ENCODE results near the gene TEX38. TPM values are rescaled to one million over a fixed set of nuclear protein-coding genes. Genes with fewer than 3 reads are reported as not detected.
A peak's percentile ranks its signal among the peaks of the same experiment; 100 is the strongest.
"Not testable (repeated sequence)": the region's sequence is repeated elsewhere in the genome, so short reads cannot be mapped to it uniquely, and the experiment has no call there.

Gene TEX38
- total RNA-seq, 4 donors from 2014 or later: not detected

DNA sequence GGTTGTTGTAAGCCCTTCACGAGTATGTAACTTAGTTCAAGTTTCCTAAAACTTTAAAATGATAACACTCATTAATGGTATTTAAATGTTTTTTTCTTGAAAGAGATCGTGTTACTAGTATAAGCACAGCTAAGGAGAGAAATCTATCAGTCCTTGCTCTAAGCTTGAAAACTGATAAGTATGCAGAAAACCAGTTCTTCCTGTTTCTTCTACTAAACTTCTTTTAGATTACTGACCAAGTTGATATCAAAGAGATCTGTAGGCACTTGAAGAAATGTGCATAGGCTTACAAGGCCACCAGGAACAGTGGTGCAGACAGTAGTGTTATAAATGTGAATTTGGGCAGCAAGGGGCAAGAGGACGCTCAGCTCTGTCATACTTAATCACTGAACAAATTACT is 43.3 kb downstream of the TEX38 start:
- H3K4me3 ChIP-seq: no peak overlapping the region
- H3K36me3 ChIP-seq: peaks cover 0 to 34% (median 0%) of the 10 kb centered on the region in 3 donors
- peaks cover 9 to 26% (median 19%) of the 10 kb centered on the region in 4 donors for H3K4me1 ChIP-seq
- no peaks in the 10 kb centered on the region for H3K27me3 ChIP-seq
- DNase-seq: no peak
- TF ChIP-seq, protein P1, sequence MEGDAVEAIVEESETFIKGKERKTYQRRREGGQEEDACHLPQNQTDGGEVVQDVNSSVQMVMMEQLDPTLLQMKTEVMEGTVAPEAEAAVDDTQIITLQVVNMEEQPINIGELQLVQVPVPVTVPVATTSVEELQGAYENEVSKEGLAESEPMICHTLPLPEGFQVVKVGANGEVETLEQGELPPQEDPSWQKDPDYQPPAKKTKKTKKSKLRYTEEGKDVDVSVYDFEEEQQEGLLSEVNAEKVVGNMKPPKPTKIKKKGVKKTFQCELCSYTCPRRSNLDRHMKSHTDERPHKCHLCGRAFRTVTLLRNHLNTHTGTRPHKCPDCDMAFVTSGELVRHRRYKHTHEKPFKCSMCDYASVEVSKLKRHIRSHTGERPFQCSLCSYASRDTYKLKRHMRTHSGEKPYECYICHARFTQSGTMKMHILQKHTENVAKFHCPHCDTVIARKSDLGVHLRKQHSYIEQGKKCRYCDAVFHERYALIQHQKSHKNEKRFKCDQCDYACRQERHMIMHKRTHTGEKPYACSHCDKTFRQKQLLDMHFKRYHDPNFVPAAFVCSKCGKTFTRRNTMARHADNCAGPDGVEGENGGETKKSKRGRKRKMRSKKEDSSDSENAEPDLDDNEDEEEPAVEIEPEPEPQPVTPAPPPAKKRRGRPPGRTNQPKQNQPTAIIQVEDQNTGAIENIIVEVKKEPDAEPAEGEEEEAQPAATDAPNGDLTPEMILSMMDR (IDR thresholded peaks at IDR 0.05): no peak
- TF ChIP-seq POLR2A (IDR thresholded peaks at IDR 0.05): no peak
- H3K9me3 ChIP-seq: no peaks in the 10 kb centered on the region
- H3K27ac ChIP-seq: no peak overlapping the region

DNA sequence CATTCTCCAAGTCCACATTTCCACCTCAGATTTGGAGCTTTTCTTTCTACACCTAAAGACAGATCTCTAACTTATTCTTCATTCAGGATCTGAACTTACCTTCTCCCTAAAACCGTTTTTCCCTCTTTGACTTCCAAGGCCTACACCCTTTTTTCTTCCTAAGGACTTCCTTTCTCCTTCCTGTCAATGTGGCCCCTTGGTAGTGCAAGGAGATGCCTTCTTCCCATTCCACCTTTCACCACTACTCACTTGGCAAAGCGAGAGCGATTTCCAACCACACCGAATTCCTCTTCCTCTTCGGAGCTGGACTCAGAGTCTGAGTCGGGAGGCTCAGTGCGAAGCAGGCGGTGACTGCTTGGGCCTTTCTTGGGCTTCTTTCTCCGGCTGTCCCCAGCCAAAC is 46.0 kb downstream of the TEX38 start:
- H3K9me3 ChIP-seq: no peaks in the 10 kb centered on the region
- H3K4me3 ChIP-seq: peak overlapping the region; percentile 92 to 99 (median 96)
- TF ChIP-seq, protein P1 (IDR thresholded peaks at IDR 0.05): no peak
- TF ChIP-seq POLR2A (IDR thresholded peaks at IDR 0.05): no peak
- H3K27ac ChIP-seq: no peak overlapping the region
- H3K36me3 ChIP-seq: peaks cover 0 to 23% (median 0%) of the 10 kb centered on the region in 3 donors
- DNase-seq: no peak
- peaks cover 9 to 26% (median 18%) of the 10 kb centered on the region in 4 donors for H3K4me1 ChIP-seq
- no peaks in the 10 kb centered on the region for H3K27me3 ChIP-seq

DNA sequence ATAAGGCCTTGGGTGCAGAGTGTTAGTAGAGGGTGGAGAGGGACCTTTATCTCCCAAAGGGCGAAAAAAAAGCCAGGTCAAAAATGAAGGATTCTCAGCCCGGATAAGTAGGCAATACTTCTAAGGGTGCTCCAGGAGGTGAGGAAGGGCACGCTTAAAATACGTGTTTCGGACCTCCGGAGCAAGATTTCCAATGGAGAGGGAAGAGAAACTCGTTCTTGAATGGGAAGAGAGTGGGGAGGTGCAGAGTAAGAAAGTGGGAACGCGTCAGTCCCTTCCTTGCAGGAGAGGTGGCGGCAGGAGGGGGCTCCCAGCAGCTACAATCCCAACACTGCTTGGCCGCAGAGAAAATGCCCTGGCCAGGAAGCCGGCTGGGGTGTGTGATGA is 46.7 kb downstream of the TEX38 start:
- no peaks in the 10 kb centered on the region for H3K9me3 ChIP-seq
- peak overlapping the region; percentile 92 to 99 (median 96) for H3K4me3 ChIP-seq
- H3K36me3 ChIP-seq: peaks cover 0 to 17% (median 0%) of the 10 kb centered on the region in 3 donors
- TF ChIP-seq, protein P1 (IDR thresholded peaks at IDR 0.05): no peak
- TF ChIP-seq POLR2A (IDR thresholded peaks at IDR 0.05): no peak
- no peaks in the 10 kb centered on the region for H3K27me3 ChIP-seq
- peak overlapping the region; percentile 84 to 96 (median 88) for H3K27ac ChIP-seq
- peaks cover 9 to 26% (median 18%) of the 10 kb centered on the region in 4 donors for H3K4me1 ChIP-seq
- no peak for DNase-seq

DNA sequence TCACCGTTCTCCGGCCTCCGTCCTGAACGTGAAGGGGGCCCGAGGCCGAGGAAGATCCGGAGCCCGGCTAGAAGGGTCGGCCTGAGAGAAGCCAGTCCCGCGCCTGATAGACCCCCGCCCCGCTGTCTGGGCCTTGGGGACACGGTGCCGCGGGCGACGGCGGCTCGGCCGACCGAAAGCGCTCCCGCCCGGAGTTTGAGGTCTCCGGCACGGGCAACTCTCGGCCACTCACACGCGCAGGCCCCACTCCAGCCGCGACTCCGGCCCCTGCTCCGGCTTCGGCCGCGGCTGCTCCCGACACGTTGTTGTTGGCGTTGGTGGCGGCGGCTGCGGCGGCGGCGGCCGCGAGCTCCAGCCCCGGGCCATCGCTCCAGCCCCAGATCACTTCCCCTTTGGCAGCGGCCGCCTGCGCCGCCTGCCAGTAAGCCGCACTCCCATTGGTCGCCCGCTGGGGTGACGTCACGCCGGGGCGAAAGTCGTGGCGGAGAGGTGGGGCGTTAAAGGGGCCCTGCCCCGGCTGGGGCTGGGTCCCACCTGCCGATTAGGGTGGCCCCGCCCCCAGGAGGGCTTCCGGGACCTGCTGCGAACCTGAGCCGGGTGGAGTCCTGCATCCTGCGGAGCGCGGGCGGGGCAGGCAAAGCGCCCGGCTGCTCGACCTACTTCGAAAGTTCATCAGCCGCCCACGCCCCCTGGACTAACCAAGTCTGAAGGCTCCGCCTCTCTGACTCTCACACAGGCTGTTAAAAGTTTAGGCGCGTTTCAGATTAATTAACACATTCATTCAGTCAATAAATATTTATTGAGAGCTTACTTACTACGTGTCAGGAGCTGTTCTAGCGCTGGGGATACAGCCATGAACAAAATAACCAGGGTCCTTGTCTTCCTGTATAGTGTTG is 47.3 kb downstream of the TEX38 start, which contains the start of gene EFCAB14:
Gene EFCAB14 (minus strand): TSS at position 388 of the 896 bp plus-strand sequence. CDS start 1,027 bp downstream, outside the sequence.
- TF ChIP-seq, protein P1 (IDR thresholded peaks at IDR 0.05): peak in 1 of 6 experiments; percentile 16
- TF ChIP-seq POLR2A (IDR thresholded peaks at IDR 0.05): peak; percentile 89 to 93
- H3K4me3 ChIP-seq: peak within 1 kb of the TSS; percentile 92 to 99 (median 96)
- no peaks in the 10 kb centered on the region for H3K27me3 ChIP-seq
- H3K36me3 ChIP-seq: peaks cover 0 to 16% (median 0%) of the 10 kb centered on the region in 3 donors
- peaks cover 9 to 26% (median 18%) of the 10 kb centered on the region in 4 donors for H3K4me1 ChIP-seq
- peak within 1 kb of the TSS; percentile 84 to 96 (median 88) for H3K27ac ChIP-seq
- H3K9me3 ChIP-seq: no peaks in the 10 kb centered on the region
- peak; percentile 97 to 100 (median 99) for DNase-seq

DNA sequence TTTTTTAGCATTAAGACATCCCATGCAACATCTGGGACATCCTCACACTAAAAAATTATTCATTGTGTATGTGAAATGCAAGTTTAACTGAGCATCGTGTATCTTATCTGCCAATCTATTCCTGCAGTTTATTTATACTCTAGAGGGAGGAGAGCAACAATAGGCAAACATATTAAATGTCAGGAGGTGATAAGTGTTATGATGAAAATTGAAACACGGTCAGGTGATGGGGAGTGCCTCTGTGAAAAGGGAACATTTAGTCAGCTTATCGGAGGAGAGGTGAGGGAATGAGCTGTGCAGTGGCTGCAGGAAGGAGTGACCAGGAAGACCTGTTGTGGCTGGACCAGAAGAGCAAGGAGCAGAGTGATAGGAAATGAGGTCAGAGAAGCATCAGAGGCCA is 48.0 kb downstream of the TEX38 start:
- peak in 1 of 3 donors; percentile 62 for DNase-seq
- Histone ChIP-seq H3K27me3 (no peaks in the 10 kb centered on the region), H3K36me3 (peaks cover 0 to 10% (median 0%) of the 10 kb centered on the region in 3 donors), H3K4me3 (peak overlapping the region in 3 of 4 donors; percentile 92 to 99 (median 95)), H3K27ac (peak overlapping the region; percentile 84 to 96 (median 88)), H3K9me3 (no peaks in the 10 kb centered on the region), H3K4me1 (peaks cover 9 to 26% (median 18%) of the 10 kb centered on the region in 4 donors)
- TF ChIP-seq, protein P1 (IDR thresholded peaks at IDR 0.05): no peak
- TF ChIP-seq POLR2A (IDR thresholded peaks at IDR 0.05): no peak

DNA sequence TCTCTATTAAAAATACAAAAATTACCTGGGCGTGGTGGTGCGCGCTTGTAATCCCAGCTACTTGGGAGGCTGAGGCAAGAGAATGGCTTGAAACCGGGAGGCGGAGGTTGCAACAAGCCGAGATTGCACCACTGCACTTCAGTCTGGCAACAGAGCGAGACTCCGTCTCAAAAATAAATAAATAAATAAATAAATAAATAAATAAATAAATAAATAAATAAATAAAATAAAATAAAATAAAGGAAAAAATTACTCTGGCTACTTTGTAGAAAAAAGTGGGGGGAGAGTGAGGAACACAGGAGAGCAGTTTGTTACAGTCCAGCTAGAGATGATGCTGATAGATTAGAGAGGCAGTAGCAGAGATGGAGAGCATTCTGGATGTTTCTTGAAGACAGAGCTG is 48.7 kb downstream of the TEX38 start:
- H3K4me3 ChIP-seq, H3K27me3 ChIP-seq, H3K36me3 ChIP-seq, DNase-seq, H3K9me3 ChIP-seq, H3K27ac ChIP-seq: not testable (repeated sequence)
- peaks cover 9 to 29% (median 18%) of the 10 kb centered on the region in 4 donors for H3K4me1 ChIP-seq
